ENCODE measurements around the gene RASA3. TPM values are rescaled to one million over a fixed set of nuclear protein-coding genes. Genes with fewer than 3 reads are reported as not detected.

The RASA3 gene
- total and polyA plus RNA-seq, 7 donors: 4.2 to 22.4 (median 16.9) TPM

DNA sequence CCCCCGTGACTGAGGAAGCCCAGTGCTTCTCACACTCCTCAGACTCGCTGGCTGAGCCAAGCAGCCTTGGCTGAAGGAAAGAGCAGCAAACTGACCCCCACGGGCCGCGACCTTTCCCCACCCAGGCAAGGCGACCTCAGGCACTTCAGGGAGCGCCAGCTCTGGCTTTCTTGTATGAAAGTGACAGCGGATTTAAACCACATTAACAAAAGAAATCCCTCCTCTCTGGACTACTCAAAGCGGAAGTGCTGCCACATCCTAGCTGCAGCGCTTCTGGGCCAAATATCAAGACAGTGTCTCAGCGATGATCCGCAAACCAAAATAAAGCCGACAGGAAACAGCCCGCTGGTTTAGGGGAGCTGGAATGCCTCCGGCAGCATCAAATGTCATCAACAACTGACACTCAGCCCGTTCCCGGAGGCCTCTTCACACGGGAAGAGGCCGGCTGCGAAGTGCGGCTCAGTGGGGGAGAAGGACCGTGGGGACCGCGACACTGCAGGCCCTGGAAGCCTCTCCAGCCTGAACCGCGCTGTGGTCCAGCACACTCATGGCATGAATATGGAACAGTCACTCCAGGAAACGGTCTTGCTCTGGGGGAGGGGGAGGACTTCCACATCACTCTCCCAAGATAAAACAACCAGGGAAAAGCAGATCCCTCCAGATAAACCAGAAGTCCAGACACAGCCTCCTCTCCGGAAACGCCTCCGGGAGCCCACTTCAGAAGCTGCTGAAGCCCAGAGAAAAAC lies 1.4 kb downstream of the RASA3 start:
- WGBS, 2 donors: 11 to 37% methylated on average over 30 of the region's 30 CpGs
- intact Hi-C loops (cut with DNase I): loop anchor here (5.0 kb wide), 2 partner anchors 96 to 99 kb away; no protein-coding TSS in a partner anchor
- Histone ChIP-seq H3K9me3 (no peaks in the 10 kb centered on the region), H3K4me1 (peaks cover 0 to 50% (median 38%) of the 10 kb centered on the region in 4 donors), H3K4me3 (peak overlapping the region; percentile 58 to 97 (median 76)), H3K36me3 (no peaks in the 10 kb centered on the region), H3K27me3 (no peaks in the 10 kb centered on the region), H3K27ac (peak overlapping the region; percentile 74 to 88 (median 84))
- peak; percentile 81 for DNase-seq
- TF ChIP-seq EP300 (IDR thresholded peaks at IDR 0.05) (no peak), POLR2AphosphoS5 (IDR thresholded peaks at IDR 0.05) (peak in 2 of 4 donors; percentile 22 to 48), POLR2A (IDR thresholded peaks at IDR 0.05) (no peak)
- TF ChIP-seq, protein P1, sequence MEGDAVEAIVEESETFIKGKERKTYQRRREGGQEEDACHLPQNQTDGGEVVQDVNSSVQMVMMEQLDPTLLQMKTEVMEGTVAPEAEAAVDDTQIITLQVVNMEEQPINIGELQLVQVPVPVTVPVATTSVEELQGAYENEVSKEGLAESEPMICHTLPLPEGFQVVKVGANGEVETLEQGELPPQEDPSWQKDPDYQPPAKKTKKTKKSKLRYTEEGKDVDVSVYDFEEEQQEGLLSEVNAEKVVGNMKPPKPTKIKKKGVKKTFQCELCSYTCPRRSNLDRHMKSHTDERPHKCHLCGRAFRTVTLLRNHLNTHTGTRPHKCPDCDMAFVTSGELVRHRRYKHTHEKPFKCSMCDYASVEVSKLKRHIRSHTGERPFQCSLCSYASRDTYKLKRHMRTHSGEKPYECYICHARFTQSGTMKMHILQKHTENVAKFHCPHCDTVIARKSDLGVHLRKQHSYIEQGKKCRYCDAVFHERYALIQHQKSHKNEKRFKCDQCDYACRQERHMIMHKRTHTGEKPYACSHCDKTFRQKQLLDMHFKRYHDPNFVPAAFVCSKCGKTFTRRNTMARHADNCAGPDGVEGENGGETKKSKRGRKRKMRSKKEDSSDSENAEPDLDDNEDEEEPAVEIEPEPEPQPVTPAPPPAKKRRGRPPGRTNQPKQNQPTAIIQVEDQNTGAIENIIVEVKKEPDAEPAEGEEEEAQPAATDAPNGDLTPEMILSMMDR (IDR thresholded peaks at IDR 0.05): no peak

DNA sequence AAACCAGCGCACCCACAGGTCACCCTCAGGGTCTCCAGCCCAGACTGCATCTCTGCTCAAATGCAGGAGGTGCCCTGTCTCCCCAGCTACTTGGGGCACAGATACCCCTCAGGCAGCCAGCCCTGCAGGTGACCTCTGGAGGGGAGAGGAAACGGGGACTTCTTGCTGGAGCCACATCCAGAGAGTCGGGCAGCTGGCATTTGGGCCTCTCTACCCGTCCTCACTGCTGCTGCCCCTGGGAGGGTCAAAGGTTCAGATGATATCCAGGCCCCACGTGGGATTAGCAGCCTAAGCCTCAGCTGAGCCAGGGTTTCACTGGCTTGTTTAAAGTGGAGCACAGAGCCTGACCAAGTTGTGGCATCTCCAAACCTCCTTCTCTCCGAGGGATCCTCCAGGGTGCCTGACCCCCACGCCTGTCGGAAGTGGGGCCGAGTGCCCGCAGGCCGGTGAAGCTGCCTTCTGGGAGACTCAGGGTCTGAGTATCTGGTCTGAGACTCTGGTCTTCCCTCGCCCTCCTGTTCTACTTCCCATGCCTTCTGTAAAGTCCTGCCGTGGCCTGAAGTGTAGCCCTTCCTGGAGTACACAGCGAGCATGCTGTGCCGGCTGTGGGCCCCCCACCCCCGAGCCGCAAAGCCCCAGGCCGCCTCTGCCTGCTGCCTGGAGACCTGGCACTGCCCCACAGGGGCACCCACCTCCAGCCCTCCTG lies 2.1 kb downstream of the RASA3 start:
- H3K27me3 ChIP-seq: no peaks in the 10 kb centered on the region
- H3K4me3 ChIP-seq: peak overlapping the region; percentile 58 to 97 (median 76)
- no peaks in the 10 kb centered on the region for H3K9me3 ChIP-seq
- H3K36me3 ChIP-seq: no peaks in the 10 kb centered on the region
- WGBS, 2 donors: 59 to 77% methylated on average over 18 of the region's 18 CpGs
- H3K4me1 ChIP-seq: peaks cover 0 to 50% (median 38%) of the 10 kb centered on the region in 4 donors
- TF ChIP-seq, protein P1 (IDR thresholded peaks at IDR 0.05): no peak
- TF ChIP-seq POLR2AphosphoS5 (IDR thresholded peaks at IDR 0.05): no peak
- no peak for TF ChIP-seq EP300 (IDR thresholded peaks at IDR 0.05)
- no peak for TF ChIP-seq POLR2A (IDR thresholded peaks at IDR 0.05)
- intact Hi-C loops (cut with DNase I): loop anchor here (5.0 kb wide), 2 partner anchors 97 to 98 kb away; no protein-coding TSS in a partner anchor
- peak overlapping the region; percentile 74 to 88 (median 84) for H3K27ac ChIP-seq
- no peak for DNase-seq

DNA sequence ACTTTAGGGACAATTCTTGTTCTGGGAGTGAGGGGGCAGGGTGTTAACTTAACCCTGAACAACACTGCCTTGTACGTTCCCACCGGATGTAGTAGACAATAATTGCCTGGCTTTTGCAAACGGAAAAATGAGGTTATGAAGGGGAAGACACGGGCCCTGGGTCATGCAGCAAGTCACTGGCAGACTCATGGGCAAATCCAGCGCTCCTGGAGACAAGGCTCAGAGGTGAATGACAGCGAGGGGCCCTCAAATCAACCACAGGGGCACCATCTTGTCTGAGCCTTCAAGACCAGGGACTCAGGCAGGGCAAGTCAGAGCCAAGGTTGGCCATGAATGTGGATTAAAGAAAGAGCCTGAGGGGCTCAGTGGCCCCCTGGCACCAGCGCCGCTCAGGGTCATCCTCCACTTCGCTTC lies 2.8 kb downstream of the RASA3 start:
- no peaks in the 10 kb centered on the region for H3K9me3 ChIP-seq
- 65 to 66% methylated on average over 9 of the region's 9 CpGs for WGBS, 2 donors
- no peaks in the 10 kb centered on the region for H3K36me3 ChIP-seq
- H3K4me1 ChIP-seq: peaks cover 0 to 50% (median 38%) of the 10 kb centered on the region in 4 donors
- no peak overlapping the region for H3K4me3 ChIP-seq
- H3K27me3 ChIP-seq: no peaks in the 10 kb centered on the region
- no peak for TF ChIP-seq POLR2AphosphoS5 (IDR thresholded peaks at IDR 0.05)
- TF ChIP-seq, protein P1 (IDR thresholded peaks at IDR 0.05): no peak
- TF ChIP-seq EP300 (IDR thresholded peaks at IDR 0.05): no peak
- no peak for TF ChIP-seq POLR2A (IDR thresholded peaks at IDR 0.05)
- peak overlapping the region; percentile 74 to 88 (median 84) for H3K27ac ChIP-seq
- intact Hi-C loops (cut with DNase I): loop anchor here (5.0 kb wide), 3 partner anchors 97 to 177 kb away; no protein-coding TSS in a partner anchor
- DNase-seq: peak; percentile 40

GRCh38 chr13:114128624-114129522 lies 3.5 kb downstream of the RASA3 start:
- 34 to 72% methylated on average over 37 of the region's 37 CpGs for WGBS, 2 donors
- H3K27ac ChIP-seq: peak overlapping the region; percentile 74 to 88 (median 84)
- intact Hi-C loops (cut with DNase I): loop anchor here (5.0 kb wide), 1 partner anchor 177 kb away; no protein-coding TSS in a partner anchor
- H3K27me3 ChIP-seq: no peaks in the 10 kb centered on the region
- no peaks in the 10 kb centered on the region for H3K36me3 ChIP-seq
- peak overlapping the region in 3 of 4 donors; percentile 17 to 24 (median 19) for H3K4me3 ChIP-seq
- no peak for TF ChIP-seq EP300 (IDR thresholded peaks at IDR 0.05)
- no peak for TF ChIP-seq POLR2A (IDR thresholded peaks at IDR 0.05)
- peak; percentile 16 to 80 (median 51) for TF ChIP-seq POLR2AphosphoS5 (IDR thresholded peaks at IDR 0.05)
- peaks cover 0 to 50% (median 38%) of the 10 kb centered on the region in 4 donors for H3K4me1 ChIP-seq
- H3K9me3 ChIP-seq: no peaks in the 10 kb centered on the region
- peak; percentile 87 for DNase-seq

All from sigmoid colon (tissue), 7 donors.